Measurements from ENCODE around the gene FOXP1.

The FOXP1 gene

GRCh38 chr3:71583566-71584393 is at the start of gene FOXP1:
TSS of gene FOXP1 (minus strand) at chr3:71583728. CDS start at chr3:71198381, 385,347 bp downstream.
- DNase-seq: peak; percentile 60 to 66

GRCh38 chr3:71629711-71630110 is 46.2 kb upstream of the FOXP1 start:
- DNase-seq: no peak

- no peak for DNase-seq
Observed at GRCh38 chr3:71629289-71629688, 45.8 kb upstream of the FOXP1 start.

- DNase-seq: no peak
Observed at GRCh38 chr3:71628522-71628921, 45.0 kb upstream of the FOXP1 start.

- no peak for DNase-seq
Observed at GRCh38 chr3:71625676-71626075, 42.1 kb upstream of the FOXP1 start.

GRCh38 chr3:71621825-71622537 is 38.5 kb upstream of the FOXP1 start:
- DNase-seq: no peak

GRCh38 chr3:71618538-71618937 is 35.0 kb upstream of the FOXP1 start:
- no peak for DNase-seq

- no peak for DNase-seq
Observed at GRCh38 chr3:71616571-71617021, 33.1 kb upstream of the FOXP1 start.

GRCh38 chr3:71614869-71615268 is 31.3 kb upstream of the FOXP1 start:
- no peak for DNase-seq

- no peak for DNase-seq
Observed at GRCh38 chr3:71614426-71614825, 30.9 kb upstream of the FOXP1 start.

- DNase-seq: no peak
Observed at GRCh38 chr3:71611099-71611498, 27.6 kb upstream of the FOXP1 start.

GRCh38 chr3:71607364-71607763 is 23.8 kb upstream of the FOXP1 start:
- no peak for DNase-seq

- no peak for DNase-seq
Observed at GRCh38 chr3:71606582-71606981, 23.1 kb upstream of the FOXP1 start.

GRCh38 chr3:71602256-71602655 is 18.7 kb upstream of the FOXP1 start:
- DNase-seq: no peak

GRCh38 chr3:71601811-71602210 is 18.3 kb upstream of the FOXP1 start:
- DNase-seq: no peak

- no peak for DNase-seq
Observed at GRCh38 chr3:71600646-71601288, 17.2 kb upstream of the FOXP1 start.

- DNase-seq: no peak
Observed at GRCh38 chr3:71599416-71599815, 15.9 kb upstream of the FOXP1 start.

GRCh38 chr3:71598292-71598691 is 14.8 kb upstream of the FOXP1 start:
- no peak for DNase-seq

- no peak for DNase-seq
Observed at GRCh38 chr3:71597286-71597685, 13.8 kb upstream of the FOXP1 start.

GRCh38 chr3:71593106-71593505 is 9.6 kb upstream of the FOXP1 start:
- DNase-seq: no peak

GRCh38 chr3:71591101-71591500 is 7.6 kb upstream of the FOXP1 start:
- DNase-seq: no peak

GRCh38 chr3:71589132-71589531 is 5.6 kb upstream of the FOXP1 start:
- DNase-seq: no peak

- no peak for DNase-seq
Observed at GRCh38 chr3:71587958-71588357, 4.4 kb upstream of the FOXP1 start.

- DNase-seq: no peak
Observed at GRCh38 chr3:71586810-71587242, 3.3 kb upstream of the FOXP1 start.

All from activated CD4-positive, alpha-beta T cell treated with anti-CD3 and anti-CD28 coated beads, Interleukin-2, amount 50 U/mL, for 4 hours (primary cell).